ENCODE measurements around the gene ARSJ.

Gene ARSJ

GRCh38 chr4:113982181-113982580 is 2.7 kb upstream of the ARSJ start:
- no peak for DNase-seq

GRCh38 chr4:113981591-113981990 is 2.1 kb upstream of the ARSJ start:
- DNase-seq, result no peak

- no peak for DNase-seq
Measured at GRCh38 chr4:113979905-113980615, 613 bp upstream of the ARSJ start.

- DNase-seq, result no peak
Measured at GRCh38 chr4:113978561-113979147, 793 bp downstream of the ARSJ start.

- no peak for DNase-seq
Measured at GRCh38 chr4:113978105-113978504, 1.3 kb downstream of the ARSJ start.

- DNase-seq, result no peak
Measured at GRCh38 chr4:113977526-113977855, 2.0 kb downstream of the ARSJ start.

GRCh38 chr4:113976741-113977525 is 2.5 kb downstream of the ARSJ start:
- DNase-seq, result no peak

- DNase-seq, result no peak
Measured at GRCh38 chr4:113975578-113975977, 3.9 kb downstream of the ARSJ start.

- no peak for DNase-seq
Measured at GRCh38 chr4:113974467-113974866, 5.0 kb downstream of the ARSJ start.

- no peak for DNase-seq
Measured at GRCh38 chr4:113973345-113973744, 6.1 kb downstream of the ARSJ start.

GRCh38 chr4:113972781-113973180 is 6.7 kb downstream of the ARSJ start:
- DNase-seq, result no peak

- no peak for DNase-seq
Measured at GRCh38 chr4:113971706-113972360, 7.6 kb downstream of the ARSJ start.

- no peak for DNase-seq
Measured at GRCh38 chr4:113969709-113970334, 9.6 kb downstream of the ARSJ start.

GRCh38 chr4:113968473-113968872 is 11.0 kb downstream of the ARSJ start:
- no peak for DNase-seq

GRCh38 chr4:113967687-113968086 is 11.8 kb downstream of the ARSJ start:
- DNase-seq, result no peak

GRCh38 chr4:113962719-113963265 is 16.7 kb downstream of the ARSJ start:
- no peak for DNase-seq

GRCh38 chr4:113962016-113962347 is 17.5 kb downstream of the ARSJ start:
- DNase-seq, result no peak

- no peak for DNase-seq
Measured at GRCh38 chr4:113960684-113961321, 18.6 kb downstream of the ARSJ start.

GRCh38 chr4:113959539-113959937 is 19.9 kb downstream of the ARSJ start:
- no peak for DNase-seq

GRCh38 chr4:113958766-113959538 is 20.5 kb downstream of the ARSJ start:
- DNase-seq, result peak; percentile 22

GRCh38 chr4:113957956-113958355 is 21.5 kb downstream of the ARSJ start:
- no peak for DNase-seq

- DNase-seq, result no peak
Measured at GRCh38 chr4:113955948-113956347, 23.5 kb downstream of the ARSJ start.

Data from activated CD4-positive, alpha-beta T cell treated with anti-CD3 and anti-CD28 coated beads, Interleukin-2, Interleukin-6, amounts not matched to agents 100 ng/mL and 50 ng/mL, durations not matched to agents 16 hours and 8 hours (primary cell).